Chondrocyte (in vitro differentiated cells): ENCODE measurements around the gene IL1R2. TPM values are rescaled to one million over a fixed set of nuclear protein-coding genes. Genes with fewer than 3 reads are reported as not detected.

Source experiments
- DNase-seq: peaks from one replicate; pipeline ENCODE4 v3.0.0; 2021; ENCODE audit warnings: mixed read lengths, low spot score
- H3K27ac Mint-ChIP-seq: one replicate; pipeline ENCODE4 v1.8.0; 2021; ENCODE audit warnings: mild to moderate bottlenecking, moderate library complexity, mixed read lengths; ENCODE audit not compliant: unreplicated experiment
- H3K27me3 Mint-ChIP-seq: 2 replicates; pipeline ENCODE4 v1.8.0; 2021; ENCODE audit warnings: low read depth, mixed read lengths
- H3K36me3 Mint-ChIP-seq: 2 replicates; pipeline ENCODE4 v1.8.0; 2021; ENCODE audit warnings: low read depth, mixed read lengths
- H3K4me1 Mint-ChIP-seq: 2 replicates; pipeline ENCODE4 v1.8.0; 2021; ENCODE audit warnings: low read depth, mild to moderate bottlenecking, mixed read lengths
- H3K4me3 Mint-ChIP-seq: one replicate; pipeline ENCODE4 v1.8.0; 2021; ENCODE audit warnings: mild to moderate bottlenecking, moderate library complexity, mixed read lengths; ENCODE audit not compliant: unreplicated experiment
- H3K9me3 Mint-ChIP-seq: 2 replicates; pipeline ENCODE4 v1.8.0; 2021; ENCODE audit warnings: low read depth, mixed read lengths
- total RNA-seq: library from RNA; stranded (reverse); gene quantifications from 3 replicates; pipeline ENCODE4 v1.2.1, GENCODE V29; 2021
- TF ChIP-seq, protein P1 (sequence below): fragments of 200-600 bp; sonication (generic); IDR thresholded peaks from 2 replicates; pipeline ENCODE4 v1.5.0; 2021; ENCODE audit warnings: antibody characterized with exemption, mild to moderate bottlenecking, moderate library complexity

The IL1R2 gene
- total RNA-seq, 1 donor from 2014 or later, result not detected

DNA sequence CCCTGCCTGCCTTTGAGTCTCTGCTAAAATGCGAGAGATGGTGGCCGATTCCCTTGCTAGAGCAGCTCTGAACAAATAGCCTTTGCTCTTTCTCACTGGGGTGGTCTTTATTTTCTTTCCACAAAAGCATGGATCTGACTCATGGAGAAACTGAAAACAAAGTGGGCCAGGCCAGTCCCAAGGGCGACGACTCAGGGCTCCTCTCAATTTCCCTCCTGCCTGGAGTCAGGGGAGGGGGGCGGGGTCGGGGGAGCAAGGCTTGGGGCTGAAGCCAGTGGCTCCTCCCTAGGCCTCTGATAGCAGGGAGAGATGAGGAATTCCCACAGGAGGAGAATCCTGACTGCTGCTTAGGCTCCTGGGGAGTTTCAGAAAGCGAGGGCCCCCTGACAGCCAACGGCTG is 17.1 kb upstream of the IL1R2 start:
- H3K4me3 Mint-ChIP-seq, result no peak overlapping the region
- H3K4me1 Mint-ChIP-seq, result peaks cover 40% of the 10 kb centered on the region
- peaks cover 16% of the 10 kb centered on the region for H3K9me3 Mint-ChIP-seq
- no peaks in the 10 kb centered on the region for H3K27me3 Mint-ChIP-seq
- no peak overlapping the region for H3K27ac Mint-ChIP-seq
- DNase-seq, result no peak
- no peaks in the 10 kb centered on the region for H3K36me3 Mint-ChIP-seq
- TF ChIP-seq, protein P1, sequence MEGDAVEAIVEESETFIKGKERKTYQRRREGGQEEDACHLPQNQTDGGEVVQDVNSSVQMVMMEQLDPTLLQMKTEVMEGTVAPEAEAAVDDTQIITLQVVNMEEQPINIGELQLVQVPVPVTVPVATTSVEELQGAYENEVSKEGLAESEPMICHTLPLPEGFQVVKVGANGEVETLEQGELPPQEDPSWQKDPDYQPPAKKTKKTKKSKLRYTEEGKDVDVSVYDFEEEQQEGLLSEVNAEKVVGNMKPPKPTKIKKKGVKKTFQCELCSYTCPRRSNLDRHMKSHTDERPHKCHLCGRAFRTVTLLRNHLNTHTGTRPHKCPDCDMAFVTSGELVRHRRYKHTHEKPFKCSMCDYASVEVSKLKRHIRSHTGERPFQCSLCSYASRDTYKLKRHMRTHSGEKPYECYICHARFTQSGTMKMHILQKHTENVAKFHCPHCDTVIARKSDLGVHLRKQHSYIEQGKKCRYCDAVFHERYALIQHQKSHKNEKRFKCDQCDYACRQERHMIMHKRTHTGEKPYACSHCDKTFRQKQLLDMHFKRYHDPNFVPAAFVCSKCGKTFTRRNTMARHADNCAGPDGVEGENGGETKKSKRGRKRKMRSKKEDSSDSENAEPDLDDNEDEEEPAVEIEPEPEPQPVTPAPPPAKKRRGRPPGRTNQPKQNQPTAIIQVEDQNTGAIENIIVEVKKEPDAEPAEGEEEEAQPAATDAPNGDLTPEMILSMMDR, result no peak

DNA sequence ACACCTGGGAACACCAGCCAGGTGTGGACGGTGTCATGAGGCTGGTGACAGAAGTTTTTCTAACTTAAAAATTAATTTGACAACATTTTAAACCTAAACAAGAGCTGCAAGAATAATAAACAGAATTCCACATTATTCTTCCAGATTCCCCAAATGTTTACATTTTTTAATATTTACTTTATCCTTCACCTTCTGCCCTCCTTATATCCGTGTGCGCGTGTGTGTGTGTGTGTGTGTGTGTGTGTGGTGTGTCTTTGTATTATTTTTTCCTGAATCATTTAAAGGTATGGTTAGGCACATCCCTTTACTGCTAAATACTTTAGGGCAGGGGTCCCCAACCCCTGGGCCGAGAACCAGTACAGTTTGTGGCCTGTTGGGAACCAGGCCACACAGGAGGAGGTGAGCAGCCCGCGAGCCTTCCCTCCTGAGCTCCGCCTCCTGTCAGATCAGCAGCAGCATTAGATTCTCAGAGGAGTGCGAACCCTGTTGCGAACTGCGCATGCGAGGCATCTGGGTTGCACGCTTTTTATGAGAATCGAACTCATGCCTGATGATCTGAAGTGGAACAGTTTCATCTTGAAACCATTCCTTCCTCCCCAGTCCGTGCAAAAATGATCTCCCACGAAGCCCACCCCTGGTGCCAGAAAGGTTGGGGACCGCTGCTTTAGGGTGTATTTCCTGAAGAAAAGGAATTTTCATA is 16.4 kb upstream of the IL1R2 start:
- Mint-ChIP-seq H3K36me3 (no peaks in the 10 kb centered on the region), H3K9me3 (peaks cover 9% of the 10 kb centered on the region), H3K4me1 (peaks cover 40% of the 10 kb centered on the region), H3K4me3 (no peak overlapping the region), H3K27me3 (no peaks in the 10 kb centered on the region), H3K27ac (no peak overlapping the region)
- TF ChIP-seq, protein P1, result no peak
- no peak for DNase-seq

DNA sequence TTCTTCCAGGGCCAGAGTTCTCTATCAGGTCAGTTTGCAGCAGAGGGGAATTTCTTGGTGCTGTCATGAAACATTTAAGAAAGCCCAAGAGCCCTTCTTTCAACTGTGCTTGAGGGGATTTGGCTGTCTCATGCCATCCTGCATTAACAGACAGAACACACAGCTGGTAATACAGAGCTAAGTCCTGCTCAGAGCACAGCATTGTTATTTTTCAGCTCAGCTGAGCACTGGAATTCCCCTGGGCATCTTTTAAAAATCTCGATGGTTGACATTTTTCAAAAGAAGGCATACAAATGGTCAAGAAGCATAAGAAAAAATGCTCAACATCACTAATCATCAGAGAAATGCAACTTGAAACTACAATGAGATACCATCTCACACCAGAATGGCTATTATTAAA is 14.9 kb upstream of the IL1R2 start:
- Mint-ChIP-seq H3K4me1 (peaks cover 38% of the 10 kb centered on the region), H3K27ac (peak overlapping the region; percentile 46), H3K9me3 (peaks cover 2% of the 10 kb centered on the region), H3K4me3 (no peak overlapping the region), H3K36me3 (no peaks in the 10 kb centered on the region), H3K27me3 (no peaks in the 10 kb centered on the region)
- no peak for DNase-seq
- TF ChIP-seq, protein P1, result no peak

DNA sequence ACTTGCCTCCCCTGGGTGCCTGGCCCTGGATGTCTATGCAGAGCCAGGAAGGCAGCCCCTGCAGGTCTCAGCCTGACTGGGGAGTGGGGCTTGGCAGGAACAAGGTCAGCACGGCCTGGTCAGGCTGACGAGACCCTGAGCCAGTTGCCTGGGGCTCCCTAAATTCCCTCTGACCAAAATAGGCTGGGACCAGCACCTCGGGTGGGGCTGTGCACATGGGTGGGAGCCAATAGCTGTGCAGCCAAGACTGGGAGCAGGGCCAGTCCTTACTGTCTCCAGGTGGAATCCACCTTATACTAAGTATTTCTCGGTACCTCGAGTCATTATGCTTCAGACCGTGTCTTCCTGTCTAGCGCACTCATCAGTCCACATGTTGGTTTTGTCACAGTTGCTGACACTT is 11.4 kb upstream of the IL1R2 start:
- no peaks in the 10 kb centered on the region for H3K36me3 Mint-ChIP-seq
- no peaks in the 10 kb centered on the region for H3K27me3 Mint-ChIP-seq
- H3K4me3 Mint-ChIP-seq, result no peak overlapping the region
- peaks cover 20% of the 10 kb centered on the region for H3K4me1 Mint-ChIP-seq
- DNase-seq, result no peak
- H3K27ac Mint-ChIP-seq, result no peak overlapping the region
- TF ChIP-seq, protein P1, result no peak
- no peaks in the 10 kb centered on the region for H3K9me3 Mint-ChIP-seq

DNA sequence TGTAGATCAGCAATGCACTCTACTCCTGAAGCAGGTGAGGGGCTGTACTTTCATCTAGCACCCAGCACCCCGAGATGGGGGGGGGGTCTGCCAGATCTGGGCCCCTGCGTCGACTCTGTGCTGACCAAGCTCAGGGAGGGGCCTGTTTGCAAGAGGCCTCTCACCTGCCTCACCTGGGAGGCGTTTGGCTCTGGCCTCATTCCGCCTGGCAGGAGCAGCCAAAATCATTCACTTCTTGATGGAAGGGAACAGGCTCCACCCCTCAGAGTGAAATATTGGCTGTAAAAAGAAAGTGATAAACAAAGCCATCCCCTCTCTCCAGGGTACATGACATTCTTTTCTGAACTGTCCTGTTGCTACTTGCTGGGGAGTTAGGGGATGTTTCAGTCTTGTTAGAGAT is 10.7 kb upstream of the IL1R2 start:
- no peak overlapping the region for H3K4me3 Mint-ChIP-seq
- TF ChIP-seq, protein P1, result no peak
- H3K36me3 Mint-ChIP-seq, result no peaks in the 10 kb centered on the region
- H3K9me3 Mint-ChIP-seq, result no peaks in the 10 kb centered on the region
- no peaks in the 10 kb centered on the region for H3K27me3 Mint-ChIP-seq
- peaks cover 18% of the 10 kb centered on the region for H3K4me1 Mint-ChIP-seq
- DNase-seq, result no peak
- no peak overlapping the region for H3K27ac Mint-ChIP-seq
